HepG2 (cell line): ENCODE results near the gene EIF6. TPM values are rescaled to one million over a fixed set of nuclear protein-coding genes. Genes with fewer than 3 reads are reported as not detected.
A peak's percentile ranks its signal among the peaks of the same experiment; 100 is the strongest.

Experiments used
- ATAC-seq: fragments of 200-7000 bp; cut with Tn5 transposase; 3 replicates; pipeline ENCODE4 v1.9.1; 2020; ENCODE audit warnings: mild to moderate bottlenecking, moderate library complexity
- BruUV-seq: library from RNA; stranded (reverse); fragments of 400-500 nt; replicated peaks from 2 replicates; lab custom pipeline; 2021; lab: Mats Ljungman, UMichigan
- CTCF ChIA-PET: fragments of 300-600 bp; formaldehyde crosslinking; extraction: SDS; loops from one replicate; lab custom pipeline; 2021; ENCODE audit warnings: low total read pairs, inconsistent platforms, low intra/inter-chr PET ratio; lab: Yijun Ruan, JAX
- POLR2A ChIA-PET: fragments of 350-600 bp; sonication (Branson Sonifier 250); formaldehyde crosslinking; loops from one replicate; lab custom pipeline; 2020; ENCODE audit warnings: antibody characterized with exemption, inconsistent platforms; lab: Yijun Ruan, JAX
- DNase-seq: peaks from one replicate; pipeline ENCODE4 v3.0.0-alpha.2; 2015; ENCODE audit warnings: low spot score
- FAIRE-seq: peaks from 3 replicates; lab custom pipeline; 2011; peaks lifted over from hg19 to GRCh38; lab: Jason Lieb, UNC
- H2AFZ ChIP-seq: one replicate; pipeline ENCODE4 v1.6.1; 2011; ENCODE audit warnings: low read length, inconsistent platforms
- H3K27ac ChIP-seq: fragments of 300-600 bp; 3 replicates; pipeline ENCODE4 v1.8.0; 2011; ENCODE audit warnings: mixed run types, mild to moderate bottlenecking, mixed read lengths, low read length, inconsistent platforms; ENCODE audit not compliant: insufficient read depth; ENCODE audit errors: extremely low read length
- H3K27me3 ChIP-seq, 2 experiments: fragments of 200-600 bp in 1 of 2; 2 replicates in 1 of 2; 3 replicates in 1 of 2; pipeline versions ENCODE4 v1.6.0 to v1.8.0; 2011; ENCODE audit warnings: low read length in 2 of 2, mild to moderate bottlenecking in 2 of 2, moderate library complexity in 2 of 2, inconsistent platforms in 1 of 2; ENCODE audit not compliant: insufficient read depth in 2 of 2, control insufficient read depth in 1 of 2
- H3K36me3 ChIP-seq, 2 experiments: fragments of 200-600 bp in 1 of 2; replicated peaks in 1 of 2; 2 replicates in 1 of 2; 3 replicates in 1 of 2; pipeline versions ENCODE4 v1.5.1 to v1.8.0; 2011; ENCODE audit warnings: low read length in 2 of 2, inconsistent platforms in 1 of 2; ENCODE audit not compliant: insufficient read depth in 2 of 2, control insufficient read depth in 1 of 2
- H3K4me1 ChIP-seq: 2 replicates; pipeline ENCODE4 v1.5.1; 2012; ENCODE audit warnings: low read length, inconsistent platforms; ENCODE audit not compliant: insufficient read depth
- H3K4me2 ChIP-seq: 2 replicates; pipeline ENCODE4 v1.6.0; 2011; ENCODE audit warnings: low read depth, low read length, inconsistent platforms
- H3K4me3 ChIP-seq, 3 experiments: fragments of 200-600 bp in 1 of 3; sonication (generic), shearing (Covaris generic) in 1 of 3; replicated peaks in 1 of 3; 2 replicates each; pipeline ENCODE4 v1.5.1; 2011 to 2016; ENCODE audit warnings: low read length in 3 of 3, inconsistent platforms in 2 of 3, low read depth in 2 of 3, mild to moderate bottlenecking in 2 of 3, control low read depth in 1 of 3, mixed read lengths in 1 of 3; ENCODE audit not compliant: insufficient read depth in 1 of 3
- H3K79me2 ChIP-seq: one replicate; pipeline ENCODE4 v1.6.1; 2011; ENCODE audit warnings: low read length, inconsistent platforms; ENCODE audit not compliant: insufficient read depth
- H3K9ac ChIP-seq: 2 replicates; pipeline ENCODE4 v1.6.0; 2011; ENCODE audit warnings: mild to moderate bottlenecking, low read depth, low read length, inconsistent platforms; ENCODE audit not compliant: insufficient read depth
- H3K9me3 ChIP-seq: 2 replicates; pipeline ENCODE4 v1.5.1; 2012; ENCODE audit warnings: mild to moderate bottlenecking, low read length
- H4K20me1 ChIP-seq: 2 replicates; pipeline ENCODE4 v1.6.0; 2011; ENCODE audit warnings: inconsistent platforms, mild to moderate bottlenecking, low read length, moderate library complexity; ENCODE audit not compliant: insufficient read depth
- ARID5B ChIP-seq: IDR thresholded peaks from 2 replicates; pipeline ENCODE4 v1.4.0; 2020; ENCODE audit warnings: mild to moderate bottlenecking, missing genetic modification reagents
- ARNTL ChIP-seq: sonication (generic); formaldehyde crosslinking; IDR thresholded peaks from 2 replicates; pipeline ENCODE4 v1.4.0; 2020; ENCODE audit warnings: mild to moderate bottlenecking, missing genetic modification reagents
- BHLHE40 ChIP-seq: IDR thresholded peaks from 2 replicates; pipeline ENCODE4 v1.6.1; 2011; ENCODE audit warnings: low read length, improper control_type of control experiment
- CC2D1A ChIP-seq: sonication (generic); formaldehyde crosslinking; IDR thresholded peaks from 2 replicates; pipeline ENCODE4 v1.8.1; 2023; ENCODE audit warnings: mild to moderate bottlenecking, missing genetic modification reagents
- GPBP1L1 ChIP-seq: sonication (generic); formaldehyde crosslinking; IDR thresholded peaks from 2 replicates; pipeline ENCODE4 v1.5.0; 2020; ENCODE audit warnings: mild to moderate bottlenecking, missing genetic modification reagents
- GPN1 ChIP-seq: sonication (generic); formaldehyde crosslinking; IDR thresholded peaks from 2 replicates; pipeline ENCODE4 v1.5.1; 2020; ENCODE audit warnings: missing genetic modification reagents, borderline replicate concordance
- KLF6 ChIP-seq: IDR thresholded peaks from 2 replicates; pipeline ENCODE4 v1.8.0; 2016; ENCODE audit warnings: missing biosample characterization, missing genetic modification reagents
- MAZ ChIP-seq, 2 experiments: sonication (generic) in 1 of 2; formaldehyde crosslinking in 1 of 2; IDR thresholded peaks; 2 replicates each; pipeline versions ENCODE4 v1.5.0 to v1.6.1; 2012 to 2020; ENCODE audit warnings: low read depth in 2 of 2, mild to moderate bottlenecking in 2 of 2, borderline replicate concordance in 1 of 2, improper control_type of control experiment in 1 of 2, low read length in 1 of 2, missing genetic modification reagents in 1 of 2, moderate library complexity in 1 of 2
- NCOR1 ChIP-seq: fragments of 200-600 bp; sonication (generic); IDR thresholded peaks from 2 replicates; pipeline ENCODE4 v1.7.0; 2017; ENCODE audit warnings: antibody characterized with exemption, low read length, borderline replicate concordance
- NR3C1 ChIP-seq: sonication (generic); formaldehyde crosslinking; IDR thresholded peaks from 2 replicates; pipeline ENCODE4 v1.4.0; 2020; ENCODE audit warnings: missing genetic modification reagents
- NRL ChIP-seq: sonication (generic); formaldehyde crosslinking; IDR thresholded peaks from 2 replicates; pipeline ENCODE4 v1.5.0; 2020; ENCODE audit warnings: missing genetic modification reagents, mild to moderate bottlenecking, moderate library complexity, borderline replicate concordance
- ONECUT2 ChIP-seq: sonication (generic); formaldehyde crosslinking; IDR thresholded peaks from 2 replicates; pipeline ENCODE4 v1.4.0; 2020; ENCODE audit warnings: missing genetic modification reagents
- RNF2 ChIP-seq: fragments of 450-650 bp; conservative IDR thresholded peaks from 2 replicates; pipeline ENCODE4 v1.6.1; 2016; ENCODE audit warnings: low read depth
- THAP7 ChIP-seq: sonication (generic); formaldehyde crosslinking; IDR thresholded peaks from 2 replicates; pipeline ENCODE4 v1.8.1; 2023; ENCODE audit warnings: mild to moderate bottlenecking, missing genetic modification reagents
- ZC3H4 ChIP-seq: sonication (generic); formaldehyde crosslinking; IDR thresholded peaks from 2 replicates; pipeline ENCODE4 v1.4.0; 2020; ENCODE audit warnings: missing genetic modification reagents, borderline replicate concordance
- ZFAT ChIP-seq: sonication (generic); formaldehyde crosslinking; conservative IDR thresholded peaks from 2 replicates; pipeline ENCODE4 v1.8.1; 2023; ENCODE audit warnings: missing genetic modification reagents, inconsistent platforms
- ZFP1 ChIP-seq: IDR thresholded peaks from 2 replicates; pipeline ENCODE4 v1.6.1; 2016
- ZFP62 ChIP-seq: sonication (generic); formaldehyde crosslinking; IDR thresholded peaks from 2 replicates; pipeline ENCODE4 v1.4.0; 2020; ENCODE audit warnings: missing genetic modification reagents
- ZNF260 ChIP-seq: sonication (generic); formaldehyde crosslinking; IDR thresholded peaks from 2 replicates; pipeline ENCODE4 v1.4.0; 2020; ENCODE audit warnings: missing genetic modification reagents, low read depth, mild to moderate bottlenecking, borderline replicate concordance
- ZNF333 ChIP-seq: sonication (generic); formaldehyde crosslinking; IDR thresholded peaks from 2 replicates; pipeline ENCODE4 v1.4.0; 2020; ENCODE audit warnings: mild to moderate bottlenecking, missing genetic modification reagents, borderline replicate concordance
- ZNF354B ChIP-seq: sonication (generic); formaldehyde crosslinking; IDR thresholded peaks from 2 replicates; pipeline ENCODE4 v1.8.0; 2022; ENCODE audit warnings: mild to moderate bottlenecking, missing genetic modification reagents
- WGBS: methylation state at CpG from one replicate; pipeline ENCODE4 v1.1.6; 2017; ENCODE audit warnings: low lambda C conversion rate; 5-methylcytosine and 5-hydroxymethylcytosine counted together
- in situ Hi-C: cut with HindIII; loops from 2 replicates; pipeline ENCODE4 v1.10.0; 2017; ENCODE audit warnings: low pct_unique_long_range_greater_than_20kb; ENCODE audit not compliant: extremely low pct_ligation_motif_present
- intact Hi-C: fragments of 100-400 bp; cut with micrococcal nuclease; formaldehyde crosslinking; loops from one replicate; pipeline ENCODE4 v1.10.0; 2022; ENCODE audit not compliant: unreplicated experiment
- polyA plus RNA-seq, 8 experiments: library from polyadenylated mRNA; depleted of rRNA in 3 of 8; stranded (reverse) in 7 of 8; unstranded in 1 of 8; fragments of >200 nt; fragmentation: Illumina TruSeq in 4 of 8; extraction: Trizol in 4 of 8; gene quantifications; 2 replicates each; pipeline versions ENCODE4 v1.2.1 to v1.2.3, GENCODE V29; 2011 to 2016; ENCODE audit warnings: low read depth in 4 of 8, missing spikeins in 1 of 8, mixed read lengths in 1 of 8; ENCODE audit not compliant: insufficient read depth in 1 of 8
- total RNA-seq, 5 experiments: library from RNA; depleted of rRNA; stranded (reverse); fragments of >200 nt; fragmentation: Illumina TruSeq; extraction: Trizol; gene quantifications; 2 replicates each; pipeline ENCODE4 v1.2.3, GENCODE V29; 2016; ENCODE audit warnings: low read depth in 1 of 5

EIF6 gene
- total and polyA plus RNA-seq, 2 of the 13 experiments (the other 11 are each of a cell fraction or from before 2014, with no cell fraction given), result 462 to 466 TPM

- ChIA-PET POLR2A (interaction anchor here (0.8 to 8.8 kb wide), 4 partner anchors 8 to 450 kb away, joined by 3 to 80 read pairs (median 10); partner anchors contain the start of genes EIF6 and NCOA6), CTCF (no interaction called here)
- Histone ChIP-seq H3K9ac (no peak overlapping the region), H3K4me2 (no peak overlapping the region), H3K36me3 (peaks cover 29 to 41% of the 10 kb centered on the region in 2 experiments), H2AFZ (no peak overlapping the region), H3K79me2 (peaks cover 6% of the 10 kb centered on the region), H3K27ac (no peak overlapping the region), H4K20me1 (peaks cover 23% of the 10 kb centered on the region), H3K4me3 (no peak overlapping the region), H3K27me3 (no peaks in the 10 kb centered on the region), H3K9me3 (no peaks in the 10 kb centered on the region), H3K4me1 (peaks cover 15% of the 10 kb centered on the region)
- TSS peak; percentile 3 for BruUV-seq
- ATAC-seq (peak; percentile 3), FAIRE-seq (no peak), DNase-seq (no peak)
- intact Hi-C loops, result no loop called here
- in situ Hi-C loops, result no loop called here
- 95% methylated on average over 12 of the region's 12 CpGs for WGBS
- no peak for TF ChIP-seq ZNF333 (CRISPR knock-in tag)
- TF ChIP-seq GPBP1L1, result no peak
- no peak for TF ChIP-seq THAP7 (CRISPR knock-in tag)
- no peak for TF ChIP-seq ZFP62 (CRISPR knock-in tag)
- no peak for TF ChIP-seq ONECUT2 (CRISPR knock-in tag)
- no peak for TF ChIP-seq ZNF260 (CRISPR knock-in tag)
- TF ChIP-seq RNF2, result no peak
- TF ChIP-seq CC2D1A (CRISPR knock-in tag), result no peak
- TF ChIP-seq ARID5B (CRISPR knock-in tag), result no peak
- TF ChIP-seq ZC3H4, result no peak; the same call in 1 of the 2 replicates
- TF ChIP-seq KLF6, result no peak
- no peak for TF ChIP-seq NR3C1 (CRISPR knock-in tag)
- no peak for TF ChIP-seq NRL (CRISPR knock-in tag)
- TF ChIP-seq ZFAT (CRISPR knock-in tag), result no peak
- no peak for TF ChIP-seq ZFP1 (CRISPR knock-in tag)
- TF ChIP-seq BHLHE40, result no peak
- TF ChIP-seq GPN1 (CRISPR knock-in tag), result no peak
- no peak for TF ChIP-seq NCOR1
- TF ChIP-seq MAZ (IDR thresholded peaks at IDR 0.05; ENCODE audit: borderline replicate concordance, low read depth, low read length), result no peak
- peak; percentile 32; the same call in 1 of the 2 replicates for TF ChIP-seq MAZ (CRISPR knock-in tag; IDR thresholded peaks at IDR 0.05; ENCODE audit: low read depth)
- no peak for TF ChIP-seq ARNTL (CRISPR knock-in tag)
- TF ChIP-seq ZNF354B (CRISPR knock-in tag), result no peak
Observed at GRCh38 chr20:35275741-35276251, 8.8 kb downstream of the EIF6 start.
